Measurements from ENCODE around the gene DUSP3. TPM values are rescaled to one million over a fixed set of nuclear protein-coding genes. Genes with fewer than 3 reads are reported as not detected.

Gene DUSP3
- polyA plus RNA-seq, 3 donors: 58.9 to 65.0 (median 60.8) TPM

DNA sequence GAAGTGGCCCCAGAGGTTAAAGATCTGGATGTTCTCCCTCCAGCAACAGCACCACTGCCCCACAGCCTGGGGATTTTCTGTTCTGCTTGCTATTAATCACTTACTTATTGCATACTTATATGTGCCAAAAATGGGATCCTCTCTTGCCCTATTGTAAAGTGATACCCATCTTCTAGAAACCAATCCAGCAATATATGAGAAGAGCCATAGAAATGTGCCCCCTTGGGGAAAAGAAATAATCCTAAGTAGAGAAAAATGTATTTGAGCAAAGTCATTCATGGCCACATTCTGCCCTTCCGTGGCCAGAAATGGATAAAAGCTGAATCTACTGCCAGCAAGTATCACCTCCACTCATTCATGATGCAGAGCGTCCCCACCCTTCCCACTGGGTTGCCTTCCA, 41.1 kb downstream of the DUSP3 start:
- DNase-seq (ENCODE audit: low read depth in 3 of 3, low spot score in 2 of 3): no peak

GRCh38 chr17:43736389-43736788, 42.4 kb downstream of the DUSP3 start:
- no peak for DNase-seq (ENCODE audit: low read depth in 3 of 3, low spot score in 2 of 3)

GRCh38 chr17:43734376-43734775, 44.4 kb downstream of the DUSP3 start:
- DNase-seq (ENCODE audit: low read depth in 3 of 3, low spot score in 2 of 3): no peak

- no peak for DNase-seq (ENCODE audit: low read depth in 3 of 3, low spot score in 2 of 3)
Observed at GRCh38 chr17:43733956-43734355, 44.8 kb downstream of the DUSP3 start.

GRCh38 chr17:43732958-43733357, 45.8 kb downstream of the DUSP3 start:
- no peak for DNase-seq (ENCODE audit: low read depth in 3 of 3, low spot score in 2 of 3)

DNA sequence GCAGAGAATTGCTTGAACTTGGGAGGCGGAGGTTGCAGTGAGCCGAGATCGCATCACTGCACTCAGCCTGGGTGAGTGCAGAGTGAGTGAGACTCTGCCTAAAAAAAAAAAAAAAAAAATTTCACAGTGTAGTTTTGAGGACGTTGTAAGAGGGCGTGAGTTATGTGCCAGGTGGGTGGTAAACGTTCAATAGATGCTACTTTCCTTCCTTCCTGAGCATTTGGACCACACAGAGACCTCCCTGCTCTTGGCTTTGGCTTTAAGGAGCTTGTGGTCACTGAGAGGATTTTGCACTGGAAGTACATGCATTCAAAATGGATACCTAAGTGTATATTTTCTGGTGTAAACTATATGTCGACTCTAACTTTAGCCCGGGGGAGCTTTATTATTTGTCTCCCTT, 50.7 kb downstream of the DUSP3 start:
- DNase-seq (ENCODE audit: low read depth in 3 of 3, low spot score in 2 of 3): no peak

DNA sequence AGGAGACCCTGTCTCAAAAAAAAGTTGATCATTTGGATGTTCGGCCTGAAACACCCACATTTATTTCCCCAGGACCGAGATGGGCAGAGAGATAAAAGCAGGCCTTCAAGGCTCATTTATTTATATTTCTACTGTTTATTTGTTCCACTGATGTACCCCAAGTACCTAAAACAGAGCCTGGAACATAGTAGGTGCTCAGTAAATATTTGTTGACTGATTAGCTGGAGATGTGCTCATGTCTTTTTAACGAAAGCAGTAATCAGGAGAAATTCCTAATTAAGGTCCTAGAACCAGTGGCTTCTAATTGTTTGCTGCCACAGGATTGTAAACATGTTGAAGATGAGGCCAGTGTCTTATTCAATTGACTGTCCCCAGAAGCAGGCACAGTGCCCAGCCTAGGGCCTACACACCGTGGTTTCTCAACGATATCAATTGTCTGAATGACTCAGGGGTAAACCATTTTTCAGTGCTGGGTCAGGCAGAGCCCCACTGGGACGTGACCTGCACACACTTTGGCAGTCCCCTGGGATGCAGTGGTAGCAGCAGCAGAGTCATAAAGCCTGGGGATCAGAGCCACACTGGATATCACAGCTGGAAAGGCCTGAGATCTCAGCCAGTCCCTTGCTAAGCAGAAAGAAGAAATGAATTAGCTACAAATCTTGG, 54.9 kb downstream of the DUSP3 start:
- DNase-seq (ENCODE audit: low read depth in 3 of 3, low spot score in 2 of 3): no peak

DNA sequence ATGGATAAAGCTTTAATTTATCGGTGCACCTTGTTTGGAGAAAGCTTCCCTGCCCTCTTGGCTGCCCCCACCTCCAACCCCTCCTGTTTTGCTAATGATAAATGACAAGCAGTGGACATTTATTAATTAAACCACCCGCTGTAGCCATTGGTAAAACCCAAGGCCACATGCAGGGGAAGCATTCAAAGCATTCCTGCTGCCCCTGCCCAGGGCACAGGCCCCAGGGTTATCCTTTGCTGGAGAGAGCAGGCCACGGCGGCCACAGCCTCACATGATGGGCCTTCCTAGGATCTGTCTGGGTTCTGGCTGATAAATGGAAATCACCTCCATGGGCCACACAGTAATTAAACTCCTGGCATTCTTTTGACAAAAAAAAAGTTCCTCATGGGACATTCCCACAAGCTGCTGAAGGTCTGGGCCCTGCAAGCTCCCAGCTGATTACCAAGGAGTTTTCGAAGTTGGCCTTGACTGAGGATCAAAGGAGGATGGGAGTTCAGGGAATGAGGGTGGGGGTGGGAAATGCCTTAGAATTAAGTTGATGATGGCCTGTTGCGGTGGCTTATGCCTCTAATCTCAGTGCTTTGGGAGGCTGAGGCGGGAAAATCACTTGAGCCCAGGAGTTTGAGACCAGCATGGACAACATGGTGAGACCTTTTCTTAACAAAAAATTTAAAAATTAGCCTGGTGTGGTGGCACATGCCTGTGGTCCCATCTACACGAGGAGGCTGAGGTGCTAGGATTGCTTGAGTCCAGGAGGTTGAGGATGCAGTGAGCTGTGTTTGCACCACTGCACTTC, 55.7 kb downstream of the DUSP3 start:
- no peak for DNase-seq (ENCODE audit: low read depth in 3 of 3, low spot score in 2 of 3)

- no peak for DNase-seq (ENCODE audit: low read depth in 3 of 3, low spot score in 2 of 3)
Observed at GRCh38 chr17:43722269-43722619, 56.5 kb downstream of the DUSP3 start.

GRCh38 chr17:43721537-43722268, 57.1 kb downstream of the DUSP3 start:
- DNase-seq (ENCODE audit: low read depth in 3 of 3, low spot score in 2 of 3): no peak

DNA sequence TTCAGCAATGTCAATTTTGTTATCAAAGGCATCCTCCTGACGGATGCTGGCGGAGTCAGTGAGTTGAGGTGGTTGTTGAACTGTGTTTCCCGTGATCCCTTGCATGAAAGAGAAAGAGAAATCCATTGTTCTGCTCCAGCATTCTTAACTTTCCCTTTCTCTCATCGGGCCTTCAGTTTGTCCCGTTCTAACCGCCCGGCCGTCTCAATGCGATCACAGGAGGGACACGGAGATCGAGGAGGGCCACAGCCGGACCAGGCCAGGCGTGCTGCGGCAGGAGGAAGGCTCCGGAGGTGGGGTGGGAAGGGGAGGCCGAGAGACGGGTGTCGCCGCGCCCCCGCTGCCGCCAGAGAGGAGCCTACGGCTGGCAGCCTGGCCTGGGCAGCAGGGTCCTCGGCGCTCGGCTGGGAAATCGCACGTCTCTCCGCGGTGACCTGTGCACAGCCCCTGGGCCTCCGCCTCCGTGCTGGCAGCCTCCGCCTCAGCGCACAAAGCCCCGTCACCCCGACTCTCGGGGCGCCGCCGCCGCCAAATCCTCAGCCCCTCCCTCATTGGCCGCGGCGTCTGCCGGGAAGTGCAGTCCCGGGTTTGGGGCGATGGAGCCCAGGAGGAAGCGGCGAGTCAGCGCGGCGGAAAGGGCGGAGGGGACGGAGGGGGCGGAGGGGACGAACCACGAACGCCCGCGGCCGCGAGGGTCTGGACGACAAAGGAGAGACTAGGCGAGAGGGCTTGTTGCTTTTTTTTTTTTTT, 58.3 kb downstream of the DUSP3 start:
- DNase-seq (ENCODE audit: low read depth in 3 of 3, low spot score in 2 of 3): peak in 2 of 3 donors; percentile 53 to 65

GRCh38 chr17:43719578-43719977, 59.2 kb downstream of the DUSP3 start:
- DNase-seq (ENCODE audit: low read depth in 3 of 3, low spot score in 2 of 3): no peak

GRCh38 chr17:43718544-43718943, 60.2 kb downstream of the DUSP3 start:
- DNase-seq (ENCODE audit: low read depth in 3 of 3, low spot score in 2 of 3): no peak

DNA sequence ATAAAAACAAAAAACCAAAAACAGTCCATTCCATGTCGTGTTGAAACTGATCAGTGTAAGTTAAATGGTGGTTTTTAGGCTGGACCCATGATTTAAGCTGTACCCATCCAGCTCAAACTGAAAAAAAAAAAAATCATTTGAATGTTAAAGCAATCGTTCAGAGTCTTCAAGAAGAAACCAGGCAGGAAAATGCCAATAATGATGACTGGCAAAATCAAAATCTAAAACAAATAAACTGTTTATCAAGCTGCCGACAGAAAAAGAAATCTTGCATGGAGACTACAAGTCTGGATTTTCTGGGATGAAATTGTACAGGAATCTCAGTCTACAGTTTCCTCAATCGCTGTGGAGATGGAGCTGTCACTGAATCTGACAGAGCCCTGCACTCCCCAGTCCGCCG, 60.9 kb downstream of the DUSP3 start:
- no peak for DNase-seq (ENCODE audit: low read depth in 3 of 3, low spot score in 2 of 3)

Other genes with a start within 250 kb of the DUSP3 start
- gene ETV4, start 232.6 kb downstream of the DUSP3 start, polyA plus RNA-seq (ENCODE audit: insufficient read length in 3 of 3): 10 to 100 TPM; 30.7 to 32.2 (median 31.8) TPM
- gene MEOX1, start 117.1 kb downstream of the DUSP3 start, polyA plus RNA-seq (ENCODE audit: insufficient read length in 3 of 3): 10 to 100 TPM; 11.1 to 18.4 (median 11.2) TPM
- gene SOST, start 20.2 kb downstream of the DUSP3 start, polyA plus RNA-seq (ENCODE audit: insufficient read length in 3 of 3): 10 to 100 TPM; 51.9 to 58.0 (median 57.2) TPM
- gene CFAP97D1, start 1.5 kb upstream of the DUSP3 start, polyA plus RNA-seq (ENCODE audit: insufficient read length in 3 of 3): under 1 TPM; 0.04 to 0.19 (median 0.07) TPM
- 1 to 10 TPM; 6.3 to 8.0 (median 6.7) TPM for gene MPP3, start 54.2 kb upstream of the DUSP3 start, polyA plus RNA-seq (ENCODE audit: insufficient read length in 3 of 3)
- gene CD300LG, start 68.2 kb upstream of the DUSP3 start, polyA plus RNA-seq (ENCODE audit: insufficient read length in 3 of 3): 1 to 10 TPM in 1 of 3 donors, under 1 TPM in 2; 0.93 to 1.4 (median 0.94) TPM
- 1 to 10 TPM; 5.6 to 5.9 (median 5.8) TPM for gene MPP2, start 128.6 kb upstream of the DUSP3 start, polyA plus RNA-seq (ENCODE audit: insufficient read length in 3 of 3)
- under 1 TPM in 1 of 3 donors, not detected in 2; 0.60 TPM for gene PPY, start 163.5 kb upstream of the DUSP3 start, polyA plus RNA-seq (ENCODE audit: insufficient read length in 3 of 3)
- gene PYY, start 175.0 kb upstream of the DUSP3 start, polyA plus RNA-seq (ENCODE audit: insufficient read length in 3 of 3): under 1 TPM in 2 of 3 donors, not detected in 1; 0.26 to 0.28 TPM
- 1 to 10 TPM; 2.2 to 3.2 (median 3.0) TPM for gene NAGS, start 225.6 kb upstream of the DUSP3 start, polyA plus RNA-seq (ENCODE audit: insufficient read length in 3 of 3)
- gene TMEM101, start 236.0 kb upstream of the DUSP3 start, polyA plus RNA-seq (ENCODE audit: insufficient read length in 3 of 3): 10 to 100 TPM; 38.7 to 40.4 (median 40.0) TPM

Measured in right renal cortex interstitium (tissue), 3 donors.